Measurements from ENCODE around the gene KIF23.
A peak's percentile ranks its signal among the peaks of the same experiment; 100 is the strongest.
"Not testable (repeated sequence)": the region's sequence is repeated elsewhere in the genome, so short reads cannot be mapped to it uniquely, and the experiment has no call there.

Gene KIF23

DNA sequence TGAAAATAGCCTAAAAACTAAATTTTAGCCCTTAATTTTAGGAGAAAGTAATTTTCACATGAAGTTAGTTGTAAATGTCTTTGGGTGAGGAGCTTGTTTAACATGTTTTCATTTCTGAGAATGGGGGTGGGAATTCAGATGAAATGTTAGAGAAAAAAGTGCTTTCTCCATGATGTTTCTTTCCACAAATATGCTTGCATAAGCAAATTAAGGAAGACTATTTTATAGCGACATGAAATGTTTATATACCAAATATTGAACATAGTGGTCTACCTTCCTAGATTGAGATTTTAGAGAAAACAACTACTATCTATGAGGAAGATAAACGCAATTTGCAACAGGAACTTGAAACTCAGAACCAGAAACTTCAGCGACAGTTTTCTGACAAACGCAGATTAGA is 25.5 kb downstream of the KIF23 start:
- no peak for DNase-seq

DNA sequence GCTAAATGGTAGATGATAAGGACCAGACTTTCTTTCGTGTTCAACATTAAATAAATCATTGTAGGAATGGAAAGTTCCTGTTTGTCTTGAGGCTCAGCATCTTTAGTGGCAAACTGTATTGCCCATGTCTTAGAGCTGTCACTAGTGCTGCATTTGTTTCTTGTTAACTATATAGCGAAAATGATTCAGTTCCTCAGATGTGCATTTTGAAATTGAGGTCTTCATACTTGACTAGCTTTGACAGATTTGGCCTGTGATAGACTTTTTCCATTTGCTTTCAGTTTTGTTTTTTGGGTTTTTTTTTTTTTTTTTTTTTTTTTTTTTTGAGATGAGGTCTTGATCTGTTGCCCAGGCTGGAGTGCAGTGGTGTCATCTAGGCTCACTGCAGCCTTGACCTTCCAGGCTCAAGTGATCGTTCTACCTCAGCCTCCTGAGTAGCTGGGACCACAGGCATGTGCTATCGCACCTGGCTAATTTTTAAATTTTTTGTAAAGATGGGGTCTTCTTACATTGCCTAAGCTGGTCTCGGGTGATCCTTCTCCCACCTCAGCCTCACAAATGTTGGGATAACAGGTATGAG is 29.0 kb downstream of the KIF23 start:
- no peak for DNase-seq

DNA sequence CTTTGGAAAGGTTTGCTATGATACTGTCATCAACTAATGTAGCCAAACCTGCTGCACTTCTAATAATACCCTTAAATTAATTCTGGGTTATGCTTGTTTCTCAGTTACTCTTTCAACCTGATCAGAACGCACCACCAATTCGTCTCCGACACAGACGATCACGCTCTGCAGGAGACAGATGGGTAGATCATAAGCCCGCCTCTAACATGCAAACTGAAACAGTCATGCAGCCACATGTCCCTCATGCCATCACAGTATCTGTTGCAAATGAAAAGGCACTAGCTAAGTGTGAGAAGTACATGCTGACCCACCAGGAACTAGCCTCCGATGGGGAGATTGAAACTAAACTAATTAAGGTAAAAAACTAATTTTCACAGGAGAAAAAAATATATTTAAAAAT is 30.5 kb downstream of the KIF23 start:
- no peak for DNase-seq

DNA sequence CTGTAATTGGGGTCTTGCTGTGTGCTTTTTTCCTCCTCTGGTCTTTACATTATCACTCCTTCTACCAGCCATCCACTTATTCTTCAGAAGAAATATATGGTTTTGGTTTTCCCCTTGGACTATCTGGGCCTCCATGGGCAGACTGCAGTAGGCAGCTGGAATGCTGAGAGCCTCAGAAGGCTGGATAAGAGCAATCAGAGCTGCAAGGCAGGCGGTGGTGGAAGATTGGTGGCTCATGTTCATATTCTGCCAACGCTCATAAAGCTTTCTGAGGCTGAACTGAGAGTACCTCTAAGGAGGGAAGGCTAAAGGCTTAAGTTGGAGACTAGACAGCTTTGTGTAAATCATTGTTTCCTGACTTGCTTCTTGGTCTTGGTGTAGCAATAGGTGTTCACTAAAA is 32.8 kb downstream of the KIF23 start:
- no peak for DNase-seq

DNA sequence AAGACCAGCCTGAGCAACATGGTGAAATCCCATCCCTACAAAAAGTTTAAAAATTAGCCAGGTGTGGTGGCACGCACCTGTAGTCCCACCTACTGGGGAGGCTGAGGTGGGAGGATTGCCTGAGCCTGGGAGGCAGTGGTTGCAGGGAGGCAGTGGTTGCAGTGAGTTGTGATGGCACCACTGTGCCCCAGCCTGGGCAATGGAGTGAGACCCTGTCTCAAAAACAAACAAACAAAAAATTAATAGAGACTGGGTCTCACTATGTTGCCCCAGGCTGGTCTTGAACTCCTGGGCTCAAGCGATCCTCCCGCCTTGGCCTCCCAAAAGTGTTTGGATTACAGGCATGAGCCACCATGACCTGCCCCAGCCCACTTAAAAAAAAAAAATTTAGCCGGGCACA is 36.1 kb downstream of the KIF23 start:
- DNase-seq, result not testable (repeated sequence)

DNA sequence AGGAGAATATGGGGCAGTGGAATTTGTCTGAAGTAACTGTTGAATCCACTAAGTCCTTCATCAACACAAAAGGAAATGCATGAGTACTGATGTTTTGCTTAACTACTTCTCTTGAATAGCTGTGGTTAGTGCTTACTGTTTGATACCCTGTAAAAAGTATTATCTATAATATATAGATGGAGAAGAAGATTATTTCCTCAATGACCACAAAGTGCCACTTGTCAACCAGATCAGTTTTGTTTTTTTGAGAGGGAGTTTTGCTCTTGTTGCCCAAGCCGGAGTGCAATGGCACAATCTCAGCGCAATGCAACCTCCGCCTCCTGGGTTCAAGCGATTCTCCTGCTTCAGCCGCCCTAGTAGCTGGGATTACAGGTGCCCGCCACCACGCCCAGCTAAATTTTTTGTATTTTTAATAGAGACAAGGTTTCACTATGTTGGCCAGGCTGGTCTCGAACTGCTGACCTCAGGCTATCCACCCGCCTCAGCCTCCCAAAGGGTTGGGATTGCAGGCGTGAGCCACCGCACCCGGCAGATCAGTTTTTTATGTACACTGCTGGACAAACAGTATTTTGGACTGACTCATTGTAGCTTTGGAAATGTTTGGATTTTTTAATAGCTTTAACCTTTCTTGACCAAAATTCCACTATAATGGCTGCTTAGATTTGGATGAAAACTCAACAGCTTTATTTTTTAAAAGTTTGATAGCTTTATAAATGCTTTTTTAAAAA is 37.0 kb downstream of the KIF23 start:
- no peak for DNase-seq

DNA sequence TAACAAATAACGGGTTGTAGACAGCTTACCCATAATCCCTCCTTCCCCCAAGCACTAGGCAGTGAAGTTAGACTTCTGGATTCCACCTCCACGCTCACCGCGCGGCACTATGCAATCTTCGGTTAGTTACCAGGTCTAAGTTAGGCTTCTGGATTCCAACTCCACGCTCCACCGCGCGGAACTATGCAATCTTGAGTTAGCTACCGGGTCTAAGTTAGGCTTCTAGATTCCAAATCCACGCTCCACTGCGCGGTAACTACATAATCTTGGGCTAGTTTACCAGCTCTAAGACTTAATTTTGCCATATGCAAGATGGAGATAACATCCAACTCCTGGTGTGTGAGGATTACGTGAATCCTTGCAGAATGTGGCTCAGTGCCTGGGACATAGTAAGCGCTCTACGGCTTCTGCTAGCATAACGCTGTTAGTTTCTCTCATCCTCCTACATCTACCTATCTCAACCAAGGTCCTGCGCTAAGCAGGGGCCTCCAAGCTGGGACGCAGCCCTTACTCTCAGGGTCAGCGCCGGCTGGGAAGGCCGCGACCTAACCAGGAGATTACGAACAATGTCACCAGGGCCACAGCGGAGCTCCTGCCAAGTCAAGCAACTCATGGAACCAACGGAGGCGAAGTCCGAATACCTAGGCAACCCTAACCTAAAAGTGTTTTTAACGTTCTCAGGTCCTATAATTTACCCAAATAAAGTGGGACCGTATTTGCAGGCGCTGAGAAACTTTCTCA is 38.0 kb downstream of the KIF23 start:
- DNase-seq, result no peak

DNA sequence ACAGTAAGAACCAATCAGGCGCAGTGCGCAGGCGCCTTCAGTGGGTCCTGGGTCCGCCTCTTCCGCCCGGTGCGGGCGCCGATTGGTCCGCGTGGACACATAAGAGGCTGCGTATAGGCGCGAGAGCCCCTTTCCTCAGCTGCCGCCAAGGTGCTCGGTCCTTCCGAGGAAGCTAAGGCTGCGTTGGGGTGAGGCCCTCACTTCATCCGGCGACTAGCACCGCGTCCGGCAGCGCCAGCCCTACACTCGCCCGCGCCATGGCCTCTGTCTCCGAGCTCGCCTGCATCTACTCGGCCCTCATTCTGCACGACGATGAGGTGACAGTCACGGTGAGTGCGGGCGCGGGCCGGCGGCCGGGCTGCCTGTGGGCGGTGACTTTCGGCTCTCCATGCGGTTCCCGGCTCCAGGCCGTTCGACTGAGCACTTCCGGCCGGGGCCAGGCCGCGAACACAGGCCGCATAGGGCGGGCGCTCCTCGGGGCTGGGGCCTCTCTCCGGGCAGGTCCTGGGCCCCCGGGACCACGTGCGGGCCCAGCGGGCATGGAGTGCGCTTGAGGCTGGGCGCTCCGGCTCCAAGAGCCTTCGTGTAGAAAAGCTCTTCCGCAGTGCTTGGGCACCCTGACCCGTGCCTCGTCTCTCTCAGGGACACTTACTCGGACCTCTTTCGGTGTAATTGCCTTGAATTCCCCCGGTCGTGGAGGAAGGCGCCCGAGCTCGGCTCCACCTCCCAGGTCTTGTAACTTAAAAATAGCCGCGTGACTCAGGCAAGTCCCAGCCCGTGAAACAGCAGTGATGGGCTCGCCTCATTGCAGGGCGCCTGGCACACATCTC is 38.8 kb downstream of the KIF23 start, which contains the start of gene RPLP1:
Gene RPLP1 (plus strand): TSS at position 127 of the 830 bp plus-strand sequence. CDS start 131 bp downstream, at position 258.
- peak; percentile 96 for DNase-seq

DNA sequence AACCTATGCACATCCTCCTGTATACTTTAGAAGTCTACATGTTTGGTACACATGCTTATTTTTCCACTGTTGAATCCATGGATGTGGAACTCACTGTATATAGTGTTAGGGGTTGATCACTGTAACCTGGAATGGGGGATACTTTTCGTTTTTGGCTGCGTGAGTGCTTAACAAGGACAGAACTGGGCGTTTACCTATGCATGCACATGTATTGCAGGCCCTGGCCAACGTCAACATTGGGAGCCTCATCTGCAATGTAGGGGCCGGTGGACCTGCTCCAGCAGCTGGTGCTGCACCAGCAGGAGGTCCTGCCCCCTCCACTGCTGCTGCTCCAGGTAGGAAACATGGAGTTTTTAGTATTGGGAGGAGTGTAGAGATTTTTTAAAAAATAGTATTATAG is 40.8 kb downstream of the KIF23 start:
- DNase-seq, result no peak

DNA sequence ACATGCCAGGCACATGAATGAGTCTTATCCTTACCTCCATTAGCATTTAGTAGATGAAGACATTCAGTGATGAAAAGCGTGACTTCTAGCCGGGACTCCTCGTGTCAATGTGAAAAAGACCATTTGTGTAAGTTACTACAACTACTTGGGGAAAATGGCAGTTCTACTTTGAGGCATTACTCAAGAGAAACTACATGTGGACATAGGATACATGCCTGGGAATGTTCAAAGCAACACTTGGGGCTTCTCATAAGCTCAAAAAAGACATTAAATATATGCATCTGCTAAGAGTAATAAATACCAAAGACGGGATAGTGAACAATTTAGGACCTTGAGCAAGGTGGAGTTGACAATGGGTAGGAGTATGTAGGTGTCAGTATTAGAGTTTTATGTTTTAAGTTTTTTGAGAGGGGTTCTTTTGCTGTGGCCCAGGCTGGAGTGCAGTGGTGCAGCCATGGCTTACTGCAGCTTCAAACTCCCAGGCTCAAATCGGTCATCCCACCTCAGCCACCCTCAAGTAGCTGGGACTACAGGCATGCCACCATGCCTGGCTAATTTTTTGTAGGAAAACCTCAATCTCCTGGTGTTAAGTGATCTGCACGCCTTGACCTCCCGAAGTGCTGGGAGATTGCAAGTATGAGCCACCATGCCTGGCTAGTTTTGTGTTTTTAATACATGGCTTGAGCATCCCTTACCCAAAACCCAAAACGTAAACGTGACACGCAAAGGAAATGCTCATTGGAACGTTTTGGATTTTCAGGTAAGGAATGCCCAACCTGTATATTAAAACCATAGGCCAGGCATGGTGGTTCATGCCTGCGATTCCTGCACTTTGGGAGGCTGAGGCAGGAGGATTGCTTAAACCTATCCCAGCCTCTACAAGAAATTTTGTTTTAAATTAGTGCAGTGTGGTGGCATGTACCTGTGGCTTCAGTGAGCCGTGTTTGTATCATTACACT is 42.3 kb downstream of the KIF23 start:
- DNase-seq, result no peak

DNA sequence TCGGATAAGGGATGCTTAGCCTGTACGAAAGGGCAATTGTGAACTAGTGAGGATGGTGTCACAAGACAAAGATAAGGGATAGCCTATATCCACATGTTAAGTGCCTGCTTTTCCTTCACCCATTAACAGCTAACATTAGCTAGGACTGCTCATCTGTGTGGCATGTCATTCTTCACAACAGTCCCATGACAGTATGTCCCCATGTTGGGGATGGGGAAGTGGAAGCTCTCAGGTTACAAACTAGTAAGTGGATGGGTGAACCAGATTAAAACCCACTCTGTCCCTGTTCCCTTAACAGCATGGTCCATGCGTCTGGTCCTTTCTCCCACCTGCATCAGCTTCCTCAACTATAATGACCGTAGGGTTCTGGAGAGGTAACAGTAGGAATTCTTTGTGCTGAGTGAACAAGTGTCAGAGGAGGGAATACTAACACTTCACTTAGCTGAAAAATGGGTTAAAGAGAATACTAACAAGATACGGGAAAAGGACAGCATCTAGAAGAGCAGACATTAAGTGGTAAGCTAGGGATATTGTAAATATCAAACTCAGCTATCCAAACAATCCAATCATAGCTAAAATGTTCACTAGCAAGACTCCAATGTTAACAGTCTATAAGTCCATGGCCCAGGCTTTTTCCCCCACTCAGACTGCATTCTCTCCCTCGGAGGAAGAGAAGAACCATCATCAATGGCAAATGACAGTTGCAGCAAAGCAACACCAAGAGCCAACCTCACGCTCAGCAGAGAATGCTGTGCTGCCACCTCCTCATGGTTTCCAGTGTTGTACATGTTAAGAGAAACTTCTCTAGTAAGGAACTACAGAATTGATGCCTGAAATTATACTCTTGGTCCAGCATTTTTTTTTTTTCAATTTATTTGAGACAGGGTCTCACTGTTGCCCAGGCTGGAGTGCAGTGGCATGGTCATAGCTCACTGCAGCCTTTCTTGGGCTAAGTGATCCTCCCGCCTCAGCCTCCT is 43.4 kb downstream of the KIF23 start:
- DNase-seq, result no peak

DNA sequence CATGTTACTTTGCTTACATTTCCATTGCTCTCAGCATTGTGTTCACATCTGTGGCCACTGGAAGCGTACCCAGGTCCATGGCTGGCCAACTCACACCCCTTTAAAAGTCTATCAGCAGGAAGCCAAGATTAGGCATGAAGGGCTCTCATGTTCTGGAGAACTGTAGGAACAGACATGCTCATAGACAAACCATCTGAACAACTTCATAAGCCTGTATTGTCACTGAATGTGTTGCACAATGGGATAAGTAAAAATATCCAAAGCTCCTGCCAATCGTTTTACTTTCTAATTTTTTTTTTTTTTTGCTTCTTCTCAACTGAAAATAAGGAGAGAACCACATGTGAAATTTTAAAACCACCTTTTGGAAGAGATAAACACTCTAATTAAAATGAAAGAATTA is 44.9 kb downstream of the KIF23 start:
- DNase-seq, result no peak

DNA sequence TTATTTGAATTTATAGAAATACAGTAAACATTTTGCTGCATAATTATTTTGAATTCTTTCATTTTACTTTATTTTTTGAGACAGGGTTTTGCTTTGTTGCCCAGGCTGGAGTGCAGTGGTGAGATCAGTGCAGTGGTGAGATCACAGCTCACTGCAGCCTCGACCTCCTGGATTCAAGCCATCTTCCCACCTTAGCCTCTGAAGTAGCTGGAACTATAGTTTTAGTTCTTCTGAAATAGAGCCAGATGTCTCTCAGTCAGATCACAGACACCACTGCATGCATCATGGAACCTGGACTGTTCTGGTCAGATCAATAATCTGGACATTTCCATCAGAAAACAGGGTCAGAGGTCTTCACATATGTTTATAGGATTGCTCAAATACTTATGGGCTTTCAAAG is 46.3 kb downstream of the KIF23 start:
- DNase-seq, result no peak

DNA sequence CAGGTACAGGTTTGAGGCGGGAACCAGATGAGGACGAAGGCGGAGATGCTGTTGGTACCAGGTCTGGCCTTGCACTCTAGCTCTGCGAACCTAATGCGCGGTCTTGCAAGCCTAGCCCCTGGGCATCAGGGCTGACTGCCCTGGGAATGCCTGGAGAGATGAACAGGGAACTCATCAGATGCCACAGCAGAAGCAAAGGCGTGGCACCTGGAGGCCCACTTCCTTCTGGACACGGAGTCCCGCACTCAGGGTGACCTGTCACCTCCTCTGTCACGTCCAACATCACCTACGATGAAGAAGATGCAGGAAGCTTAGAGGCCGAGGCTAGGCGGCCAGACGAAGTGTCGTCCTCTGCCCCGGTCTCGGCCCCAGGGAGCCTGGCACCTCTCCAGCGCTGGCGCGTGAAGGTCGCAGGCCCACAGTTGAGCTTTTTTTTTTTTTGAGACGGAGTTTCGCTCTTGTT is 47.9 kb downstream of the KIF23 start:
- no peak for DNase-seq

DNA sequence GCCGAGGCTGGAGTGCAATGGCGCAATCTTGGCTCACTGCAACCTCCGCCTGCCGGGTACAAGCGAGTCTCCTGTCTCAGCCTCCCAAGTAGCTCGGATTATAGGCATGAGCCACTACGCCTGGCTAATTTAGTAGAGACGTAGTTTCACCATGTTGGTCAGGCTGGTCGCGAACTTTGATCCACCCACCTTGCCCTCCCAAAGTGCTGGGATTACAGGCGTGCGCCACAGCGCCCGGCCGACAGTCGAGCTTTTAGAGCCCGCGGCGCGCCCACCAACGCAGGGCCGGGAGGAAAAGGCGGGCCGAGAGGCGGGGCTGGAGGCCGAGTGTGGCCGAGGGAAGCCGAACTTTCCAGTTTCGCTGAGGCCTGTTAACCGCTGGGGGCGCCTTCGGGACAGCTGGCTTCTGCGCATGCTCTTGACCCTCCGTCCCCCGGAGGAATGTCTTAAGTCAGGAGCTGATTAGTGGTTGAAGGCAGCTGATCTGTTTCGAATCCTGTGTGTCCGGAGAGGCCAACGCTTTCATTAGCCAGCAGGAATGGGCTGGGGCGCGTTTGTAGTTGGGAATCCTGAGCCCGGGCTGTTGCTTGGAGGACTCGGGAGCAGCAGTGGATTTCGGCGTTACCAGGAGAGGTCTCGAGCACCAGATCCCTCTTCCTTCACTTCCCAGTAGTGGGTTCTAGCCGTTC is 48.5 kb downstream of the KIF23 start:
- peak; percentile 92 for DNase-seq

DNA sequence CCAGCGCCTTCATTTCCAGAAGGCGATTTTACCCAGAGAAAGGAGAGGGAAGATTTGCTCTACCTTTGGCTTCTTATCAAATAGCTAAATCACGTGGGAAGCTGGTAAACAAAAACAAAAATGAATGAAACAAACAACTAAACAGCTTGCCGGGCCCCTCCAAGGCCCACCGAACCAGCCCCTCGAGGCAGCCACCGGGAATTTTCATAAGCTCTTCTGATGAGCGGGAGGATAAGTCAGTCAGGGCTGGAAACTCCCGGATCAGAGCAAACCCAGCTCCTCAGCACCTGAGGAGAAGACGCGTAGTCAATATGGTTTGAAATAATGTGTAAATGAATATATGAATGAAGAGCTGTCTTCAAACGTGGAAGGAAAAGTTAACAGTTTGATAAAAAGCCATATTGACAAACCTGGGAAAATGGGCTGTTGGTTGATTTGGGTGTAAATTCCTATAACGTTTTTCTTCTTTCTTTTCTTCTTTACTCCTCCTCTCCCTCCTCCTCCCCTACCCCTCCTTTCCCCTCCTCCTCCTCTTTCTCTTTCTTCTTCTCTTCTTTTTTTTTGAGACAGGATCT is 49.1 kb downstream of the KIF23 start:
- no peak for DNase-seq

DNA sequence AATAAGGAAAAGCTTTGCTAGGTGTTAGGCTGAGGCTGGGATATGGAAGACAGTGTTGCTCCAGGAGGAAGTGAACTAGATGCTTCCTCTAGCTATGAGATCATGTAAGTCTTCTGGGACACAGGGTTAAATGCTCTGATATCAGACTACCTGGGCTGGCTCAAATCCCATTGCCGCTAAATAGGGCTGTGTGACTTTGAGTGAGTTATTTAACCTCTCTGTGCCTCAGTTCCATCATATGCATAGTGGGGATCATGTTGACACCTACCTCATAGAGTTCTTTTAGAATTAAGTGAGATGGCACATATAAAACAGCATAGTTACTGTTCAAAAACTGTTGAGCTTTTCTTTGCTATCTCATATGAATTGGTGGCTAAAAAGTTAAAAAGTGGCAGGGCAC is 51.1 kb downstream of the KIF23 start:
- DNase-seq, result no peak

DNA sequence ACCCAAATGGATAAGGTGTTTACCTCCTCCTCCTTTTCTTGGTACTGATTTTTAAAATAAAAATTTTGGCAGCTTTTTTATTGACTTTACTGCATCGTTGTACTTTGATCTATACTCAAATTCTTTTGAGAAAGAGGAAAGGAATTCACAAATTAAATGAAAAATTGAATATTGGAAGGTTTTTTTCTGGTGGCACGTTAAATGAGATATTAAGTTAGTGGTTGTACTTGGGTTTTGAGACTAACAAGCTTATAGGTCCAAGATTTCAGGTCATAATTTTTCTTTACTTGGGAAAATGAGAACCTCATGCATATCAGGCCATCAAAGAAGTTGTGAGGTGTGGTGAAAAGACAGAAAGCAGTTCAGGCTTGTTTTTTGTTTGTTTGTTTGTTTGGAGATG is 52.6 kb downstream of the KIF23 start:
- no peak for DNase-seq

DNA sequence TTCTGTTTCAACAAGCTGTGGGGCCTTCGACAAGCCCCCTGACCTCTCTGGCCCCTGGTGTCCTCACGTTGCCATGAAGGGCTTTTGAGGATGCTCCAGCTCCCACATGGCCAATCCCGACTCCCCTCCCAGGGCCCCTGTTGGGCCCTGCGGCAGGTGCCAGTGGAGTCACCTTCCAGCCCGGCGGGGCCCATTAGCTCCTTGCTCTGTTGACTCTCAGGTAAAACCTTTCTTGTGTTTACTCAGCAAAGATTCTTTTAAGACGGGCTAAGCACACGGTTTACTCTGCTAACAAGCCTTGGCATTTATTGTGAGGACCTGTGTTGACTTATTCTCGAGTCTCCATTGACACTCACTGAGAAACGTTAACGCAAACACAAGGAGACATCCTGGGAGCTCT is 53.5 kb downstream of the KIF23 start:
- no peak for DNase-seq
